Measurements from ENCODE around the gene NTN5.
A peak's percentile ranks its signal among the peaks of the same experiment; 100 is the strongest.
"Not testable (repeated sequence)": the region's sequence is repeated elsewhere in the genome, so short reads cannot be mapped to it uniquely, and the experiment has no call there.

NTN5 gene

GRCh38 chr19:48663667-48664066 lies 9.2 kb downstream of the NTN5 start:
- no peak for DNase-seq
- H3K4me1 Mint-ChIP-seq, result peaks cover 26% of the 10 kb centered on the region
- no peak overlapping the region for H3K4me3 Mint-ChIP-seq
- no peaks in the 10 kb centered on the region for H3K9me3 Mint-ChIP-seq
- TF ChIP-seq, protein P1, sequence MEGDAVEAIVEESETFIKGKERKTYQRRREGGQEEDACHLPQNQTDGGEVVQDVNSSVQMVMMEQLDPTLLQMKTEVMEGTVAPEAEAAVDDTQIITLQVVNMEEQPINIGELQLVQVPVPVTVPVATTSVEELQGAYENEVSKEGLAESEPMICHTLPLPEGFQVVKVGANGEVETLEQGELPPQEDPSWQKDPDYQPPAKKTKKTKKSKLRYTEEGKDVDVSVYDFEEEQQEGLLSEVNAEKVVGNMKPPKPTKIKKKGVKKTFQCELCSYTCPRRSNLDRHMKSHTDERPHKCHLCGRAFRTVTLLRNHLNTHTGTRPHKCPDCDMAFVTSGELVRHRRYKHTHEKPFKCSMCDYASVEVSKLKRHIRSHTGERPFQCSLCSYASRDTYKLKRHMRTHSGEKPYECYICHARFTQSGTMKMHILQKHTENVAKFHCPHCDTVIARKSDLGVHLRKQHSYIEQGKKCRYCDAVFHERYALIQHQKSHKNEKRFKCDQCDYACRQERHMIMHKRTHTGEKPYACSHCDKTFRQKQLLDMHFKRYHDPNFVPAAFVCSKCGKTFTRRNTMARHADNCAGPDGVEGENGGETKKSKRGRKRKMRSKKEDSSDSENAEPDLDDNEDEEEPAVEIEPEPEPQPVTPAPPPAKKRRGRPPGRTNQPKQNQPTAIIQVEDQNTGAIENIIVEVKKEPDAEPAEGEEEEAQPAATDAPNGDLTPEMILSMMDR (IDR thresholded peaks at IDR 0.05), result no peak
- peaks cover 6% of the 10 kb centered on the region for H3K27me3 Mint-ChIP-seq (ENCODE audit: low read depth, poor library complexity)
- no peaks in the 10 kb centered on the region for H3K36me3 Mint-ChIP-seq (ENCODE audit: low read depth)
- H3K27ac Mint-ChIP-seq, result no peak overlapping the region

- Mint-ChIP-seq H3K9me3 (no peaks in the 10 kb centered on the region), H3K36me3 (ENCODE audit: low read depth) (no peaks in the 10 kb centered on the region), H3K4me1 (peaks cover 27% of the 10 kb centered on the region), H3K27me3 (ENCODE audit: low read depth, poor library complexity) (peaks cover 11% of the 10 kb centered on the region), H3K27ac (no peak overlapping the region), H3K4me3 (no peak overlapping the region)
- no peak for DNase-seq
- TF ChIP-seq, protein P1 (IDR thresholded peaks at IDR 0.05), result no peak
Observed at GRCh38 chr19:48661711-48662090, 11.1 kb downstream of the NTN5 start.

- Mint-ChIP-seq H3K4me3 (no peak overlapping the region), H3K27ac (no peak overlapping the region), H3K36me3 (ENCODE audit: low read depth) (no peaks in the 10 kb centered on the region), H3K4me1 (peaks cover 29% of the 10 kb centered on the region), H3K27me3 (ENCODE audit: low read depth, poor library complexity) (peaks cover 11% of the 10 kb centered on the region), H3K9me3 (no peaks in the 10 kb centered on the region)
- peak; percentile 47 for DNase-seq
- TF ChIP-seq, protein P1 (IDR thresholded peaks at IDR 0.05), result no peak
Observed at GRCh38 chr19:48660852-48661710, 11.7 kb downstream of the NTN5 start.

GRCh38 chr19:48659768-48660167 lies 13.0 kb downstream of the NTN5 start:
- no peak for DNase-seq
- TF ChIP-seq, protein P1 (IDR thresholded peaks at IDR 0.05), result no peak
- H3K27ac Mint-ChIP-seq, result no peak overlapping the region
- no peaks in the 10 kb centered on the region for H3K36me3 Mint-ChIP-seq (ENCODE audit: low read depth)
- no peak overlapping the region for H3K4me3 Mint-ChIP-seq
- no peaks in the 10 kb centered on the region for H3K9me3 Mint-ChIP-seq
- peaks cover 29% of the 10 kb centered on the region for H3K4me1 Mint-ChIP-seq
- peaks cover 11% of the 10 kb centered on the region for H3K27me3 Mint-ChIP-seq (ENCODE audit: low read depth, poor library complexity)

GRCh38 chr19:48658483-48658882 lies 14.3 kb downstream of the NTN5 start:
- Mint-ChIP-seq H3K36me3 (ENCODE audit: low read depth) (no peaks in the 10 kb centered on the region), H3K4me1 (peaks cover 36% of the 10 kb centered on the region), H3K4me3 (no peak overlapping the region), H3K9me3 (no peaks in the 10 kb centered on the region), H3K27ac (peak overlapping the region; percentile 2), H3K27me3 (ENCODE audit: low read depth, poor library complexity) (peaks cover 11% of the 10 kb centered on the region)
- TF ChIP-seq, protein P1 (IDR thresholded peaks at IDR 0.05), result no peak
- no peak for DNase-seq

DNA sequence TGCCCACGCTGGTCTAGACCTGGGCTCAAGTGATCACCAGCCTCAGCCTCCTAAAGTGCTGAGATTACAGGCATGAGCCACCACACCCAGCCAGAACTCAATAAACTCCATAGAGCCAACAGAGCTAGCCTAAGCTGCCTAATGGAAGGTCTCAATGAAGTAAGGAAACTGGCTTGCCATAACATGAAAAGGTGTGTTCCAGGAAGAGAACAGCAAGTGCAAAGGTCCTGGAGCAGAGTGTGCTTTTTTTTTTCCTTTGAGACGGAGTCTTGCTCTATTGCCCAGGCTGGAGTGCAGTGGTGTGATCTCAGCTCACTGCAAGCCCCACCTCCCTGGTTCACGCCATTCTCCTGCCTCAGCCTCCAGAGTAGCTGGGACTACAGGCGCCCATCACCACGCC lies 15.0 kb downstream of the NTN5 start:
- not testable (repeated sequence) for H3K9me3 Mint-ChIP-seq; H3K36me3 Mint-ChIP-seq (ENCODE audit: low read depth); H3K27ac Mint-ChIP-seq; H3K4me3 Mint-ChIP-seq; DNase-seq
- peaks cover 32% of the 10 kb centered on the region for H3K4me1 Mint-ChIP-seq
- peaks cover 11% of the 10 kb centered on the region for H3K27me3 Mint-ChIP-seq (ENCODE audit: low read depth, poor library complexity)
